CD8-positive, alpha-beta memory T cell (primary cell): ENCODE measurements around the gene TADA2A. TPM values are rescaled to one million over a fixed set of nuclear protein-coding genes. Genes with fewer than 3 reads are reported as not detected.

ENCODE experiments used
- CTCF ChIA-PET: fragments of 350-600 bp; sonication (Branson Sonifier 250); formaldehyde crosslinking; loops from one replicate; lab custom pipeline; 2021; ENCODE audit warnings: antibody characterized with exemption; lab: Charles Lee
- POLR2A ChIA-PET: fragments of 350-600 bp; sonication (Branson Sonifier 250); formaldehyde crosslinking; loops from one replicate; lab custom pipeline; 2021; ENCODE audit warnings: antibody characterized with exemption; lab: Charles Lee
- DNase-seq, 5 donors: peaks; one replicate each; pipeline versions ENCODE4 v3.0.0 to v3.0.0-alpha.2; 2020 to 2022; ENCODE audit warnings: mixed read lengths in 1 of 5
- H3K27ac ChIP-seq: one replicate; pipeline ENCODE4 v1.7.0; 2013; ENCODE audit warnings: low read depth, mild to moderate bottlenecking, low read length, moderate library complexity
- H3K27me3 ChIP-seq: 2 replicates; pipeline ENCODE4 v1.7.0; 2013; ENCODE audit warnings: low read length, mild to moderate bottlenecking; ENCODE audit not compliant: insufficient read depth, poor library complexity, severe bottlenecking
- H3K36me3 ChIP-seq: 2 replicates; pipeline ENCODE4 v1.7.0; 2013; ENCODE audit warnings: mild to moderate bottlenecking, low read length, moderate library complexity; ENCODE audit not compliant: insufficient read depth
- H3K4me1 ChIP-seq: 2 replicates; pipeline ENCODE4 v1.7.0; 2013; ENCODE audit warnings: mild to moderate bottlenecking, low read length, moderate library complexity; ENCODE audit not compliant: insufficient read depth
- H3K4me3 ChIP-seq: 2 replicates; pipeline ENCODE4 v1.7.0; 2013; ENCODE audit warnings: mild to moderate bottlenecking, low read length
- H3K9me3 ChIP-seq: 2 replicates; pipeline ENCODE4 v1.7.0; 2013; ENCODE audit warnings: mild to moderate bottlenecking, low read length
- H3K27ac Mint-ChIP-seq, 8 donors: one replicate each; pipeline ENCODE4 v1.8.0; 2020 to 2021; ENCODE audit warnings: mixed read lengths in 8 of 8, mild to moderate bottlenecking in 6 of 8, inconsistent platforms in 3 of 8, moderate library complexity in 3 of 8
- H3K27me3 Mint-ChIP-seq, 2 donors: one replicate each; pipeline ENCODE4 v1.8.0; 2020 to 2021; ENCODE audit warnings: mixed read lengths in 2 of 2, mild to moderate bottlenecking in 1 of 2, moderate library complexity in 1 of 2
- H3K36me3 Mint-ChIP-seq, 3 donors: one replicate each; pipeline ENCODE4 v1.8.0; 2020 to 2021; ENCODE audit warnings: mixed read lengths in 3 of 3, inconsistent platforms in 1 of 3, mild to moderate bottlenecking in 1 of 3
- H3K4me1 Mint-ChIP-seq, 3 donors: one replicate each; pipeline ENCODE4 v1.8.0; 2020 to 2021; ENCODE audit warnings: mixed read lengths in 3 of 3, inconsistent platforms in 1 of 3, mild to moderate bottlenecking in 1 of 3
- H3K4me3 Mint-ChIP-seq, 7 donors: one replicate each; pipeline ENCODE4 v1.8.0; 2020 to 2021; ENCODE audit warnings: mixed read lengths in 7 of 7, mild to moderate bottlenecking in 6 of 7, moderate library complexity in 4 of 7, inconsistent platforms in 2 of 7
- H3K9me3 Mint-ChIP-seq, 5 donors: one replicate each; pipeline ENCODE4 v1.8.0; 2020 to 2022; ENCODE audit warnings: mixed read lengths in 5 of 5, mild to moderate bottlenecking in 3 of 5, moderate library complexity in 2 of 5, inconsistent platforms in 1 of 5
- polyA plus RNA-seq: library from polyadenylated mRNA; unstranded; fragments of 300-500 nt; fragmentation: Illumina TruSeq; gene quantifications from one replicate; pipeline ENCODE4 v1.2.3, GENCODE V29; 2021
- total RNA-seq, 2 experiments: library from RNA; stranded (reverse); gene quantifications; one replicate each; pipeline ENCODE4 v1.2.3, GENCODE V29; 2021

TADA2A gene
- total and polyA plus RNA-seq, 3 experiments from 2014 or later, result 12.8 to 46.0 (median 42.3) TPM

DNA sequence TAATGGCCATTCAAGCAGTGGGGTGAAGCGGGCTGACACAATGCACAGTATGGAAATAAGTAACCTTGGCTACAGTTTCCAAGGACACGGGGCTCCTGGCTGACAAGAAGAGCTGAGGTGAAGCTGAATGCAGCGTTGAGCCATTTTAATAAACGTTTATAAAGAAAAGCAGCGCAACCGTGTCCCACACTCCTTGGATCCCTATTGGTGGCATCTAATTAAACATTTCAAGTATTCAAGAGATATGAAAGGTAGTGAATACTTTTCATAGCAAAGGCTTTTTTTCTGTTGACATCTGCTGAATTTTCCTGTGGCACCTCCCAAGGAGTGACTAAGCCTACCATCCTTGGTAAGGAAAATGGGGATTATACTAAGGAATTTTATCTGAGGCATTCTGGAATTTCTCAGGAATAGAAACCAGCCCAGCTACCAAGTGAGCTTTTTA, 109.5 kb downstream of the TADA2A start:
- no peaks in the 10 kb centered on the region for H3K9me3 Mint-ChIP-seq
- POLR2A ChIA-PET, result no interaction called here
- Histone ChIP-seq H3K27ac (no peak overlapping the region), H3K36me3 (peaks cover 28% of the 10 kb centered on the region), H3K27me3 (no peaks in the 10 kb centered on the region), H3K9me3 (no peaks in the 10 kb centered on the region), H3K4me3 (no peak overlapping the region), H3K4me1 (no peaks in the 10 kb centered on the region)
- H3K36me3 Mint-ChIP-seq, result peaks cover 0 to 83% (median 10%) of the 10 kb centered on the region in 3 donors
- no peak overlapping the region for H3K27ac Mint-ChIP-seq
- no peak for DNase-seq
- H3K27me3 Mint-ChIP-seq, result no peaks in the 10 kb centered on the region
- H3K4me1 Mint-ChIP-seq, result peaks cover 9 to 29% (median 20%) of the 10 kb centered on the region in 3 donors
- H3K4me3 Mint-ChIP-seq, result no peak overlapping the region
- CTCF ChIA-PET, result interaction anchor here (1.2 kb wide), 1 partner anchor 94 kb away, joined by 3 read pairs; no protein-coding TSS in a partner anchor

DNA sequence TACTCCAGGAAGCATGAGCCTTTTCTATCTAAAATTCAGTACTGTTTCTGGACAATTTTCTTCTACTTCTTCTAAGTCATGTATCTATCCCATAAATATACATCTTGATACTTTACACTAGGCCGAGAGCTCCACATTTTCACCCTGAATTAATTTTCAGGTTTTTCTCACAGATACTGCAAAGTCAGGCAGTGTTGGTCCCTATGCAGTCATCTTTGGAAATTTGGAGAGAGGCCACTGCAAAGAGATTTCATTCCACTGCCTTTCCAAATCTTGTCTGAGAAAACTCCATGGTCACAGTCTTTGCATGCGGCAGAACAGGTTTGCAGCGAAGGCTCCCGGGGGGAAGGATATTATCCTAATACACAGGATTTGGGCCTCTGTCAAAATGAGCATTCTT, 111.2 kb downstream of the TADA2A start:
- no peaks in the 10 kb centered on the region for H3K27me3 ChIP-seq
- H3K36me3 ChIP-seq, result peaks cover 37% of the 10 kb centered on the region
- no peak overlapping the region for H3K4me3 ChIP-seq
- no peaks in the 10 kb centered on the region for H3K27me3 Mint-ChIP-seq
- H3K4me3 Mint-ChIP-seq, result no peak overlapping the region
- peaks cover 0 to 83% (median 14%) of the 10 kb centered on the region in 3 donors for H3K36me3 Mint-ChIP-seq
- CTCF ChIA-PET, result no interaction called here
- POLR2A ChIA-PET, result no interaction called here
- H3K4me1 ChIP-seq, result no peaks in the 10 kb centered on the region
- H3K4me1 Mint-ChIP-seq, result peaks cover 14 to 28% (median 16%) of the 10 kb centered on the region in 3 donors
- H3K27ac Mint-ChIP-seq, result peak overlapping the region in 2 of 8 donors; percentile 22 to 58
- H3K9me3 ChIP-seq, result no peaks in the 10 kb centered on the region
- no peak for DNase-seq
- no peaks in the 10 kb centered on the region for H3K9me3 Mint-ChIP-seq
- no peak overlapping the region for H3K27ac ChIP-seq

DNA sequence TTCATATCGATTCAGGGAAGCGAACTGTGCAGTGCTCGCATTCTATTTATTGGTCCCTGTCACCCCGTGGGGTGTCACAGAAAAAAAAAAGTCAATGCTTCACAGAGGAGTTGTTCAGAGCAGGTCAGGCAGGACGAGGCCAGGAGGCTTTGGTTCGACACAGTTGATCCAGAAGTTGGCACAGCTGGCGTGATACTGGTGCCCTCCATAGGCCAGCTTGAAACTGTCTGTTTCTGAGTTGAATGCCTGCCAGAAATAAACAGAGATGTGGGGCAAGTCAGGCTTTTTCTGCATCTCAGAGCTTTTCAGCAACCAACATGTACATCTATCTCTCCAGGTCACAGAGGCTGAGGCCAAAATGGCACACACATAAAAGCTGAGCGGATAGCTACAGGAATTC, 112.1 kb downstream of the TADA2A start:
- Mint-ChIP-seq H3K4me3 (no peak overlapping the region), H3K27me3 (no peaks in the 10 kb centered on the region), H3K36me3 (peaks cover 0 to 82% (median 19%) of the 10 kb centered on the region in 3 donors), H3K27ac (peak overlapping the region in 6 of 8 donors; percentile 2 to 80 (median 43)), H3K9me3 (no peaks in the 10 kb centered on the region), H3K4me1 (peaks cover 19 to 32% (median 20%) of the 10 kb centered on the region in 3 donors)
- no peak for DNase-seq
- Histone ChIP-seq H3K27me3 (no peaks in the 10 kb centered on the region), H3K9me3 (no peaks in the 10 kb centered on the region), H3K27ac (no peak overlapping the region), H3K4me3 (no peak overlapping the region), H3K4me1 (no peaks in the 10 kb centered on the region), H3K36me3 (peaks cover 33% of the 10 kb centered on the region)
- CTCF ChIA-PET, result interaction anchor here (1.1 kb wide), 1 partner anchor 17 kb away, joined by 4 read pairs; no protein-coding TSS in a partner anchor
- POLR2A ChIA-PET, result no interaction called here

DNA sequence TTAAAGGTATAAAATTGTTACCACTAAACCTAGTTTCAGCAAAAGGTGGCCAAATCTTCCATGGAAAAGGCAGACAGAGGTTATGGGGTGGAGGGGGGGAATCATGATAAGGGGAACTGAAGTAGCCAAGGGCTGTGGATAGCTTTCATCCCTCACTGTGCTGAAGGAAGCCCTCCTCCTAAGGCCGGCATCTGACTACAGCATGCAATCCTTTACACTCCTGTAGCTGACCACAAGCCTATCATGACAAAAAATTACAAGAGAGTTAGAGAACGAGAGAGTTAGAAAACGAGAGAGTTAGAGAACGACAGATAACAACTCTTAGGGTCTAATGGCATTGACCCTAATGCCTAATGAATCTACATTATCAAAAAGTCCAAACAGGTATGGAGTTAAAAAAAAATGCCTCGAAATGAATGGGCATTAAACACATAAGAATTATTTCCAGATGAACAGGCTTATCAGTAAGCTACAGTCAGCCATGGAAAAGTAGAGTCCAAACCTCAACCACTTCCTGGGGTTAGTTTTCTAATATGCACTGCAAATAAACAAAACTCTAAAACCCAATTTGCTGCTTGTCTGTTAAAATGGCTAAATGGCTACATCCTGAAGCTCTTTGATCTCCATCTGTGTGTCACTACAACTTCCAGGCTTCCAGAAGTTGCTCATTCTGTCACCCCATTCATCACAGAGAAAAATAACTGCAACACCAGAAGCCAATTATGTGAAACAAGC, 112.7 kb downstream of the TADA2A start:
- no peaks in the 10 kb centered on the region for H3K9me3 Mint-ChIP-seq
- peaks cover 21 to 33% (median 23%) of the 10 kb centered on the region in 3 donors for H3K4me1 Mint-ChIP-seq
- peak overlapping the region in 7 of 8 donors; percentile 35 to 87 (median 66) for H3K27ac Mint-ChIP-seq
- peaks cover 31% of the 10 kb centered on the region for H3K36me3 ChIP-seq
- H3K4me1 ChIP-seq, result no peaks in the 10 kb centered on the region
- H3K27me3 Mint-ChIP-seq, result no peaks in the 10 kb centered on the region
- no peak overlapping the region for H3K4me3 ChIP-seq
- CTCF ChIA-PET, result interaction anchor here (1.1 kb wide), 1 partner anchor 16 kb away, joined by 4 read pairs; no protein-coding TSS in a partner anchor
- peaks cover 0 to 85% (median 19%) of the 10 kb centered on the region in 3 donors for H3K36me3 Mint-ChIP-seq
- no peak for DNase-seq
- H3K27ac ChIP-seq, result no peak overlapping the region
- POLR2A ChIA-PET, result no interaction called here
- H3K27me3 ChIP-seq, result no peaks in the 10 kb centered on the region
- H3K9me3 ChIP-seq, result no peaks in the 10 kb centered on the region
- H3K4me3 Mint-ChIP-seq, result no peak overlapping the region

DNA sequence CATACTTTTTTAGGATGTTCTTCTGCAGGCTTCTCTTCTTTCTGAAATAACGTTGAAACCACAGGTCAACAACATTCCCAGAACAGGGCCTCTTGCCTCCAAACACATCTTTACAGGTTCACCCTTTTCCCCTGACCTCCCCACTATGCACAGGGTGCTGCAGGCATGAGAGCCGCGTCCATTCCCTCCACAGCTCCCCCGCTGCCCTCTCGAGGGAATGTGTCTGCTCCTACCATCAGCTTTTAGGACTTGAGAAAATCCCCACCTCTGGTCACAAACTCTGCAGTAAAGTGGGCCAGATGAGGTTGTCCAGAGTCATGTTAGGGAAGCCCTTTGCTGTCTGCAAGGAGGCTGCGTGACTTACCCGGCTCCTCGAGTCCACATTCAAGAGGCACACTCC, 113.5 kb downstream of the TADA2A start:
- H3K4me1 Mint-ChIP-seq, result peaks cover 21 to 33% (median 27%) of the 10 kb centered on the region in 3 donors
- H3K4me3 ChIP-seq, result no peak overlapping the region
- H3K36me3 Mint-ChIP-seq, result peaks cover 0 to 84% (median 20%) of the 10 kb centered on the region in 3 donors
- peak overlapping the region in 4 of 8 donors; percentile 26 to 87 (median 40) for H3K27ac Mint-ChIP-seq
- peaks cover 31% of the 10 kb centered on the region for H3K36me3 ChIP-seq
- no peak overlapping the region for H3K27ac ChIP-seq
- H3K9me3 ChIP-seq, result no peaks in the 10 kb centered on the region
- no peaks in the 10 kb centered on the region for H3K27me3 Mint-ChIP-seq
- POLR2A ChIA-PET, result no interaction called here
- H3K4me3 Mint-ChIP-seq, result no peak overlapping the region
- H3K9me3 Mint-ChIP-seq, result no peaks in the 10 kb centered on the region
- no peaks in the 10 kb centered on the region for H3K4me1 ChIP-seq
- no peak for DNase-seq
- CTCF ChIA-PET, result no interaction called here
- H3K27me3 ChIP-seq, result no peaks in the 10 kb centered on the region

DNA sequence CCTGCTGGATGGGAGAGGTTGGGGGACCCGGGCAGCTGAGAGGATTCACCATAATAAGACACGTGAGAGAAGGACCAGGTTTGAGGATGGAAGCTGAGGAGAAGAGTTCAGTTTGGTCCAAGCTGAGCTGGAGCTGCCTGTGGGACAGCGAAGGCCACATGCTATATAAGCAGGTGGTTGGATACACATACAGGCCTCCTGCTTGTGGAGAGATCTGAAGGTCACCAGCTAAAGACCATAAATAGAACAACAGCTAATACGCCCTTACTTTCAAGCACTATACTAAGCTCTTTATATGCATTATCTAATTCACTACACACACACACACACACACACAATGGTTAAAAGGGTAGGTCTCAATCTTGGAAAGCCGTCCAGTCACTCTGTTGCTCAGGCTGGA, 115.1 kb downstream of the TADA2A start:
- peaks cover 21 to 33% (median 27%) of the 10 kb centered on the region in 3 donors for H3K4me1 Mint-ChIP-seq
- H3K4me3 Mint-ChIP-seq, result no peak overlapping the region
- Histone ChIP-seq H3K4me3 (no peak overlapping the region), H3K27ac (no peak overlapping the region), H3K27me3 (no peaks in the 10 kb centered on the region), H3K9me3 (no peaks in the 10 kb centered on the region), H3K4me1 (no peaks in the 10 kb centered on the region), H3K36me3 (peaks cover 40% of the 10 kb centered on the region)
- H3K9me3 Mint-ChIP-seq, result no peaks in the 10 kb centered on the region
- peaks cover 0 to 85% (median 24%) of the 10 kb centered on the region in 3 donors for H3K36me3 Mint-ChIP-seq
- ChIA-PET POLR2A (no interaction called here), CTCF (no interaction called here)
- DNase-seq, result no peak
- peak overlapping the region in 5 of 8 donors; percentile 8 to 76 (median 51) for H3K27ac Mint-ChIP-seq
- H3K27me3 Mint-ChIP-seq, result no peaks in the 10 kb centered on the region

DNA sequence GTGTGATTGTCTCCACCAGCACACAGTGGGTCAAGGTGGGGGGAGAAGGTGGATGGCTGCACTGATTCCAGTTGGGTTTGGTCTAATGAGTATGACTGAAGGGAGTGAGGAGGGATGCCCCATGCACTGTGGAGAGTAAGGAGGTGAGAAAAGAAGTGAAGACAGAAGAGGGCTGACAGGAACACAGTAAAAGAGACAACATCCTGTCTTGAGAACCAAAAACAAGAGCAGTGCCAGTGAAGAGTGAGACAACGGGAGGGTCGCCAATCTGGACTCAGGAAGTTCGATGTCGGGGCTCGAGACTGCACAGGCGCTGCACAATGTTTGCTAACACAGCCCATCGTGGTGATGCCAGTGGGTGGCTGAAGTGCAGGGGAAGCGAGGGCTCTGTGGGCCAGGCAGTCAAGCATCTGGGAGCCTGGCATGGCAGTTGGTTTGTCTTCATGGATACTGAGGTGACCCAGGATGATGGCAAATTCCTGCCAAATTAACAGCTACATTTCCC, 117.1 kb downstream of the TADA2A start:
- Histone ChIP-seq H3K4me3 (no peak overlapping the region), H3K9me3 (no peaks in the 10 kb centered on the region), H3K27ac (no peak overlapping the region), H3K27me3 (no peaks in the 10 kb centered on the region), H3K36me3 (peaks cover 32% of the 10 kb centered on the region), H3K4me1 (no peaks in the 10 kb centered on the region)
- POLR2A ChIA-PET, result no interaction called here
- Mint-ChIP-seq H3K9me3 (no peaks in the 10 kb centered on the region), H3K27me3 (no peaks in the 10 kb centered on the region), H3K36me3 (peaks cover 0 to 82% (median 17%) of the 10 kb centered on the region in 3 donors), H3K4me1 (peaks cover 25 to 31% (median 26%) of the 10 kb centered on the region in 3 donors), H3K4me3 (no peak overlapping the region), H3K27ac (peak overlapping the region in 7 of 8 donors; percentile 4 to 83 (median 60))
- DNase-seq, result no peak
- CTCF ChIA-PET, result interaction anchor here (2.3 kb wide), 1 partner anchor 85 kb away, joined by 8 read pairs; the partner anchor contains the start of gene SYNRG
